Skin epidermis (tissue), 12 donors: Measurements from ENCODE around the gene NKX2-1.
"Not testable (repeated sequence)": the region's sequence is repeated elsewhere in the genome, so short reads cannot be mapped to it uniquely, and the experiment has no call there.

Source experiments
- H3K27ac ChIP-seq, 21 experiments: fragments of 200-600 bp; sonication (generic) in 11 of 21; one replicate each; pipeline ENCODE4 v1.5.0; 2020; ENCODE audit warnings: mild to moderate bottlenecking in 3 of 21, inconsistent platforms in 2 of 21, moderate library complexity in 2 of 21
- H3K4me3 ChIP-seq, 7 experiments: fragments of 200-600 bp; sonication (generic) in 2 of 7; one replicate each; pipeline ENCODE4 v1.5.0; 2020; ENCODE audit warnings: inconsistent platforms in 2 of 7, mild to moderate bottlenecking in 2 of 7, moderate library complexity in 1 of 7

The NKX2-1 gene

GRCh38 chr14:36507847-36508417 lies 12.1 kb downstream of the NKX2-1 start:
- H3K4me3 ChIP-seq = no peak overlapping the region
- H3K27ac ChIP-seq = no peak overlapping the region

GRCh38 chr14:36506732-36507614 lies 13.1 kb downstream of the NKX2-1 start:
- Histone ChIP-seq H3K27ac (no peak overlapping the region), H3K4me3 (no peak overlapping the region)

- Histone ChIP-seq H3K4me3 (no peak overlapping the region), H3K27ac (no peak overlapping the region)
Measured at GRCh38 chr14:36505892-36506731, 13.9 kb downstream of the NKX2-1 start.

- Histone ChIP-seq H3K4me3 (no peak overlapping the region), H3K27ac (no peak overlapping the region)
Measured at GRCh38 chr14:36505181-36505815, 14.7 kb downstream of the NKX2-1 start.

- Histone ChIP-seq H3K27ac (no peak overlapping the region), H3K4me3 (no peak overlapping the region)
Measured at GRCh38 chr14:36504771-36505175, 15.3 kb downstream of the NKX2-1 start.

GRCh38 chr14:36503771-36504741 lies 16.0 kb downstream of the NKX2-1 start:
- Histone ChIP-seq H3K27ac (no peak overlapping the region), H3K4me3 (no peak overlapping the region)

GRCh38 chr14:36502558-36503508 lies 17.2 kb downstream of the NKX2-1 start:
- Histone ChIP-seq H3K27ac (no peak overlapping the region), H3K4me3 (no peak overlapping the region)

GRCh38 chr14:36498938-36499337 lies 21.1 kb downstream of the NKX2-1 start:
- H3K27ac ChIP-seq = no peak overlapping the region
- H3K4me3 ChIP-seq = no peak overlapping the region

- Histone ChIP-seq H3K4me3 (no peak overlapping the region), H3K27ac (no peak overlapping the region)
Measured at GRCh38 chr14:36496346-36496745, 23.7 kb downstream of the NKX2-1 start.

GRCh38 chr14:36495666-36496065 lies 24.4 kb downstream of the NKX2-1 start:
- Histone ChIP-seq H3K27ac (no peak overlapping the region), H3K4me3 (no peak overlapping the region)

GRCh38 chr14:36493761-36494160 lies 26.3 kb downstream of the NKX2-1 start:
- no peak overlapping the region for H3K27ac ChIP-seq

GRCh38 chr14:36485773-36486172 lies 34.3 kb downstream of the NKX2-1 start:
- no peak overlapping the region for H3K27ac ChIP-seq
- no peak overlapping the region for H3K4me3 ChIP-seq

More at GRCh38 chr14:36493761-36494160, 26.3 kb downstream of the NKX2-1 start:
- no peak overlapping the region for H3K4me3 ChIP-seq

- no peak overlapping the region for H3K4me3 ChIP-seq
- no peak overlapping the region for H3K27ac ChIP-seq
Measured at GRCh38 chr14:36479344-36479743, 40.7 kb downstream of the NKX2-1 start.

GRCh38 chr14:36478782-36479181 lies 41.2 kb downstream of the NKX2-1 start:
- Histone ChIP-seq H3K4me3 (no peak overlapping the region), H3K27ac (no peak overlapping the region)

- Histone ChIP-seq H3K4me3 (no peak overlapping the region), H3K27ac (no peak overlapping the region)
Measured at GRCh38 chr14:36477266-36477665, 42.8 kb downstream of the NKX2-1 start.

GRCh38 chr14:36476061-36476460 lies 44.0 kb downstream of the NKX2-1 start:
- not testable (repeated sequence) for H3K27ac ChIP-seq, H3K4me3 ChIP-seq

GRCh38 chr14:36474593-36474992 lies 45.4 kb downstream of the NKX2-1 start:
- H3K4me3 ChIP-seq = no peak overlapping the region
- H3K27ac ChIP-seq = no peak overlapping the region

GRCh38 chr14:36471431-36471830 lies 48.6 kb downstream of the NKX2-1 start:
- H3K4me3 ChIP-seq = no peak overlapping the region
- no peak overlapping the region for H3K27ac ChIP-seq
